Central memory CD8-positive, alpha-beta T cell (primary cell): ENCODE results near the gene GZF1.
"Not testable (repeated sequence)": the region's sequence is repeated elsewhere in the genome, so short reads cannot be mapped to it uniquely, and the experiment has no call there.

Experiments
- ATAC-seq: fragments of 150-1000 bp; cut with Tn5 transposase; replicated peaks from 2 replicates; pipeline ENCODE4 v1.10.0; 2022; ENCODE audit warnings: mild to moderate bottlenecking, moderate FRiP score, moderate number of reproducible peaks; ENCODE audit not compliant: poor library complexity, severe bottlenecking; ENCODE audit errors: extremely low read depth
- DNase-seq, 2 donors: peaks; one replicate each; pipeline ENCODE4 v3.0.0; 2021; ENCODE audit warnings: low spot score in 2 of 2
- H3K27ac Mint-ChIP-seq: one replicate; pipeline ENCODE4 v1.8.0; 2022; ENCODE audit warnings: low read depth, mild to moderate bottlenecking, moderate library complexity, mixed read lengths
- H3K27me3 Mint-ChIP-seq: one replicate; pipeline ENCODE4 v1.8.0; 2022; ENCODE audit warnings: mixed read lengths
- H3K36me3 Mint-ChIP-seq: one replicate; pipeline ENCODE4 v1.8.0; 2022; ENCODE audit warnings: mild to moderate bottlenecking, moderate library complexity, mixed read lengths; ENCODE audit not compliant: insufficient read depth
- H3K4me1 Mint-ChIP-seq: one replicate; pipeline ENCODE4 v1.8.0; 2022; ENCODE audit warnings: mixed read lengths
- H3K4me3 Mint-ChIP-seq: one replicate; pipeline ENCODE4 v1.8.0; 2022; ENCODE audit warnings: mild to moderate bottlenecking, moderate library complexity, mixed read lengths
- H3K9me3 Mint-ChIP-seq: one replicate; pipeline ENCODE4 v1.8.0; 2022; ENCODE audit warnings: mixed read lengths

GZF1 gene

GRCh38 chr20:23332467-23332866, 29.5 kb upstream of the GZF1 start:
- H3K4me1 Mint-ChIP-seq = peaks cover 6% of the 10 kb centered on the region
- H3K9me3 Mint-ChIP-seq = no peaks in the 10 kb centered on the region
- peaks cover 2% of the 10 kb centered on the region for H3K36me3 Mint-ChIP-seq
- H3K27ac Mint-ChIP-seq = no peak overlapping the region
- H3K27me3 Mint-ChIP-seq = no peaks in the 10 kb centered on the region
- no peak overlapping the region for H3K4me3 Mint-ChIP-seq
- ATAC-seq (no peak), DNase-seq (no peak)

- no peak overlapping the region for H3K27ac Mint-ChIP-seq
- no peak overlapping the region for H3K4me3 Mint-ChIP-seq
- peaks cover 2% of the 10 kb centered on the region for H3K36me3 Mint-ChIP-seq
- no peaks in the 10 kb centered on the region for H3K27me3 Mint-ChIP-seq
- H3K4me1 Mint-ChIP-seq = peaks cover 6% of the 10 kb centered on the region
- ATAC-seq (peak; percentile 14), DNase-seq (no peak)
- H3K9me3 Mint-ChIP-seq = no peaks in the 10 kb centered on the region
These were observed 27.9 kb upstream of the GZF1 start for GRCh38 chr20:23334111-23334510.

GRCh38 chr20:23335521-23335920, 26.5 kb upstream of the GZF1 start:
- no peaks in the 10 kb centered on the region for H3K27me3 Mint-ChIP-seq
- H3K9me3 Mint-ChIP-seq = no peaks in the 10 kb centered on the region
- H3K4me3 Mint-ChIP-seq = no peak overlapping the region
- DNase-seq (no peak), ATAC-seq (no peak)
- peaks cover 2% of the 10 kb centered on the region for H3K36me3 Mint-ChIP-seq
- H3K27ac Mint-ChIP-seq = no peak overlapping the region
- H3K4me1 Mint-ChIP-seq = peaks cover 6% of the 10 kb centered on the region

- H3K9me3 Mint-ChIP-seq = no peaks in the 10 kb centered on the region
- DNase-seq (no peak), ATAC-seq (no peak)
- no peaks in the 10 kb centered on the region for H3K27me3 Mint-ChIP-seq
- H3K4me1 Mint-ChIP-seq = peaks cover 6% of the 10 kb centered on the region
- no peak overlapping the region for H3K27ac Mint-ChIP-seq
- peaks cover 2% of the 10 kb centered on the region for H3K36me3 Mint-ChIP-seq
- no peak overlapping the region for H3K4me3 Mint-ChIP-seq
These were observed 25.5 kb upstream of the GZF1 start for GRCh38 chr20:23336476-23336875.

GRCh38 chr20:23337312-23337711, 24.7 kb upstream of the GZF1 start:
- no peak for DNase-seq
- peaks cover 6% of the 10 kb centered on the region for H3K4me1 Mint-ChIP-seq
- ATAC-seq = no peak
- H3K9me3 Mint-ChIP-seq = no peaks in the 10 kb centered on the region
- no peak overlapping the region for H3K27ac Mint-ChIP-seq
- peaks cover 4% of the 10 kb centered on the region for H3K36me3 Mint-ChIP-seq
- H3K27me3 Mint-ChIP-seq = no peaks in the 10 kb centered on the region
- H3K4me3 Mint-ChIP-seq = no peak overlapping the region

- Mint-ChIP-seq H3K36me3 (peaks cover 1% of the 10 kb centered on the region), H3K9me3 (no peaks in the 10 kb centered on the region), H3K4me1 (no peaks in the 10 kb centered on the region), H3K27me3 (no peaks in the 10 kb centered on the region), H3K4me3 (no peak overlapping the region), H3K27ac (no peak overlapping the region)
- no peak for DNase-seq
- no peak for ATAC-seq
These were observed 22.0 kb upstream of the GZF1 start for GRCh38 chr20:23339986-23340385.

GRCh38 chr20:23340524-23340923, 21.5 kb upstream of the GZF1 start:
- H3K9me3 Mint-ChIP-seq = no peaks in the 10 kb centered on the region
- DNase-seq (no peak), ATAC-seq (no peak)
- no peak overlapping the region for H3K4me3 Mint-ChIP-seq
- peaks cover 4% of the 10 kb centered on the region for H3K36me3 Mint-ChIP-seq
- no peak overlapping the region for H3K27ac Mint-ChIP-seq
- no peaks in the 10 kb centered on the region for H3K27me3 Mint-ChIP-seq
- no peaks in the 10 kb centered on the region for H3K4me1 Mint-ChIP-seq

- no peak for DNase-seq
- H3K27ac Mint-ChIP-seq = no peak overlapping the region
- peaks cover 4% of the 10 kb centered on the region for H3K36me3 Mint-ChIP-seq
- no peaks in the 10 kb centered on the region for H3K9me3 Mint-ChIP-seq
- no peak overlapping the region for H3K4me3 Mint-ChIP-seq
- ATAC-seq = no peak
- H3K27me3 Mint-ChIP-seq = no peaks in the 10 kb centered on the region
- H3K4me1 Mint-ChIP-seq = no peaks in the 10 kb centered on the region
These were observed 20.9 kb upstream of the GZF1 start for GRCh38 chr20:23341073-23341472.

- Mint-ChIP-seq H3K4me3 (no peak overlapping the region), H3K27me3 (no peaks in the 10 kb centered on the region), H3K4me1 (no peaks in the 10 kb centered on the region), H3K36me3 (peaks cover 7% of the 10 kb centered on the region), H3K9me3 (no peaks in the 10 kb centered on the region), H3K27ac (no peak overlapping the region)
- DNase-seq (no peak), ATAC-seq (no peak)
These were observed 18.4 kb upstream of the GZF1 start for GRCh38 chr20:23343590-23343989.

- Mint-ChIP-seq H3K4me1 (peaks cover 3% of the 10 kb centered on the region), H3K9me3 (no peaks in the 10 kb centered on the region), H3K36me3 (peaks cover 7% of the 10 kb centered on the region), H3K27me3 (no peaks in the 10 kb centered on the region), H3K27ac (no peak overlapping the region), H3K4me3 (no peak overlapping the region)
- ATAC-seq (no peak), DNase-seq (no peak)
These were observed 17.6 kb upstream of the GZF1 start for GRCh38 chr20:23344336-23344735.

GRCh38 chr20:23346002-23346401, 16.0 kb upstream of the GZF1 start:
- no peak overlapping the region for H3K27ac Mint-ChIP-seq
- no peak for DNase-seq
- H3K4me1 Mint-ChIP-seq = peaks cover 14% of the 10 kb centered on the region
- peaks cover 20% of the 10 kb centered on the region for H3K36me3 Mint-ChIP-seq
- no peaks in the 10 kb centered on the region for H3K27me3 Mint-ChIP-seq
- no peak for ATAC-seq
- H3K4me3 Mint-ChIP-seq = no peak overlapping the region
- no peaks in the 10 kb centered on the region for H3K9me3 Mint-ChIP-seq

GRCh38 chr20:23347791-23348190, 14.2 kb upstream of the GZF1 start:
- Mint-ChIP-seq H3K36me3 (peaks cover 23% of the 10 kb centered on the region), H3K9me3 (no peaks in the 10 kb centered on the region), H3K27me3 (no peaks in the 10 kb centered on the region), H3K4me3 (no peak overlapping the region), H3K4me1 (peaks cover 20% of the 10 kb centered on the region), H3K27ac (no peak overlapping the region)
- DNase-seq = no peak
- ATAC-seq = no peak

GRCh38 chr20:23348510-23348909, 13.5 kb upstream of the GZF1 start:
- not testable (repeated sequence) for DNase-seq, H3K27me3 Mint-ChIP-seq, ATAC-seq, H3K9me3 Mint-ChIP-seq, H3K4me3 Mint-ChIP-seq
- peak overlapping the region; percentile 100 for H3K27ac Mint-ChIP-seq
- peaks cover 20% of the 10 kb centered on the region for H3K4me1 Mint-ChIP-seq
- peaks cover 23% of the 10 kb centered on the region for H3K36me3 Mint-ChIP-seq
